Muscle layer of colon (tissue), 2 donors: ENCODE results near the gene N4BP2.

ENCODE experiments used
- H3K27ac ChIP-seq: one replicate; pipeline ENCODE4 v1.7.0; 2013; ENCODE audit warnings: low read depth, mild to moderate bottlenecking, low read length, moderate library complexity
- H3K27me3 ChIP-seq, 2 donors: one replicate each; pipeline ENCODE4 v1.7.0; 2013; ENCODE audit warnings: low read length in 2 of 2, mild to moderate bottlenecking in 2 of 2; ENCODE audit not compliant: insufficient read depth in 2 of 2, control insufficient read depth in 1 of 2
- H3K36me3 ChIP-seq: one replicate; pipeline ENCODE4 v1.7.0; 2013; ENCODE audit warnings: mild to moderate bottlenecking, low read length; ENCODE audit not compliant: insufficient read depth
- H3K4me1 ChIP-seq: one replicate; pipeline ENCODE4 v1.7.0; 2013; ENCODE audit warnings: mild to moderate bottlenecking, low read length; ENCODE audit not compliant: insufficient read depth
- H3K4me3 ChIP-seq, 2 donors: one replicate each; pipeline ENCODE4 v1.7.0; 2013; ENCODE audit warnings: low read length in 2 of 2, low read depth in 1 of 2, mild to moderate bottlenecking in 1 of 2, moderate library complexity in 1 of 2
- H3K9ac ChIP-seq: one replicate; pipeline ENCODE4 v1.7.0; 2013; ENCODE audit warnings: low read length
- H3K9me3 ChIP-seq: one replicate; pipeline ENCODE4 v1.7.0; 2013; ENCODE audit warnings: mild to moderate bottlenecking, low read length
- donor health status: abdominal sarcoma.
- donor health status: Adenocarcinoma of cecum.

N4BP2 gene

GRCh38 chr4:40194602-40195161, 138.0 kb downstream of the N4BP2 start:
- no peaks in the 10 kb centered on the region for H3K27me3 ChIP-seq

DNA sequence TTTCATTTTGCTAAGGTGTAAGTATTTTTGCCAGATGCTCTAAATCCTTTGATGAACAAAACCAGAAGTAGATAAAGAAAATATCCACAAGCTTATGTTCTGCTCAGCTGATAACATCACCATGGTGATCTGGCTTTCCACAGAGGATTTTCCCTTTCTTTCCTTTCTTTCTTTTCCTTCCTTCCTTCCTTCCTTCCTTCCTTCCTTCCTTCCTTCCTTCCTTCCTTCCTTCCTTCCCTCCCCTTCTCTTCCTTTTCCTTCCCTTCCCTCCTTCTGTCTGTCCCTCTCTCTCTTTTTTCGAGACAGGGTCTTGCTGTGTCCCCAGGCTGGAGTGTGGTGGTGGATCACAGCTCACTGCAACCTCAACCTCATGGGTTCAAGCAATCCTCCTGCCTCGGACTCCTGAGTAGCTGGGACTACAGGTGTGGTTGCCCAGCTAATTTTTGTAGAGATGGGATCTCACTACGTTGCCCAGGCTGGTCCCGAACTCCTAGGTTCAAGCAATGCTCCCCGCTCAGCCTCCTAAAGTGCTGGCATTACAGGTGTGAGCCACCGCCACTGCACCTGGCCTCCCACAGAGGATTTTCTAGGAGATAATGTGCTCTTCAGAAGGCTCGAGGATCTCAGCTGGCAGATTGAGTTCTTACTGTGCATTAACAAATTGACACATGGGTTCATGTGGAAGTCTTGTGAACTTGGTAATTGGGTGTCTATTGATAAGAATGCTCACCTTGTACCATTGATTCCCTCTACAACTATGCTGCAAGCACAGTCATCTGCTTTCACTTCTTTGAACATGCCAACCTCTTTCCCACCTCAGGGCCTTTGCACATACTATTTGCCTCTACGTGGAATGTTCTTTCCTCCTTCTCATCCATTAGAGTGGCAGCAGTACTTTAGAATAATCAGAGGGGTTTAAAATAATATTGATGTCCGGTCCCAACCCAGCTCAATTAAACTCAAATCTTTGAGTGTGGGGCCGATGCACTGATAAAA, 138.8 kb downstream of the N4BP2 start:
- H3K27me3 ChIP-seq, result no peaks in the 10 kb centered on the region
- H3K9ac ChIP-seq, result no peak overlapping the region
- no peak overlapping the region for H3K27ac ChIP-seq
- no peaks in the 10 kb centered on the region for H3K4me1 ChIP-seq
- no peak overlapping the region for H3K4me3 ChIP-seq
- no peaks in the 10 kb centered on the region for H3K36me3 ChIP-seq
- H3K9me3 ChIP-seq, result no peaks in the 10 kb centered on the region

More at GRCh38 chr4:40194602-40195161, 138.0 kb downstream of the N4BP2 start:
- Histone ChIP-seq H3K9me3 (no peaks in the 10 kb centered on the region), H3K27ac (no peak overlapping the region), H3K9ac (no peak overlapping the region), H3K36me3 (no peaks in the 10 kb centered on the region), H3K4me3 (no peak overlapping the region), H3K4me1 (no peaks in the 10 kb centered on the region)

GRCh38 chr4:40196272-40196671, 139.6 kb downstream of the N4BP2 start:
- Histone ChIP-seq H3K9ac (no peak overlapping the region), H3K4me3 (no peak overlapping the region), H3K27ac (no peak overlapping the region)

DNA sequence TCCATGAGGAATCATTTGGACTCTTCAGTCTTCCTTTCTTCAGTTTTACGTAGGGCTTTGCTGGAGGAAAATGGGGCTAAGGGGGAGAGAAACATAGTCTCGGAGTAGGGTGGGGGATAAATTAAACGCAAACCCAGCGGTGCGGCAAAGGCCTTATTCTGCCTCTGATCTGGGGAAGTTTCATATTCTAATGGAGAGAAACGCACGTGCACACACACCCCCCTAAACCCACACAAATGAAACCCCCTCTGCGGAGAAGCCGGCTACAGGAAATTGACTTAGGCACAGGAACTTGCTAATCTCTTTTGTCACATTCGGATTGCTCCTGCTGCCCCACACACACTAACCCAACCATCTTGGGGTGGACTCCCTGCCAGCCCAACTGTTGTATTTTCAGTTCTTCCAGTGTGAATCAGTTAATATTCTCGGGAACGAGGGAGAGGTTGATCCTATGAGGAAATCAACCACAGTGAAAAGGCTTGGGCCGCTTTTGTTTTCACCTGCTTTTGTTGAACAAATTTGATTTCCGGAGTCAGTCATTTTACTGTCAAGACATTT, 140.2 kb downstream of the N4BP2 start, which contains the start of gene RHOH:
TSS of gene RHOH (plus strand) at position 308 of the 558 bp plus-strand sequence. CDS start 46,356 bp downstream, outside the sequence.
- Histone ChIP-seq H3K27ac (no peak within 1 kb of the TSS), H3K36me3 (no peaks in the 10 kb centered on the region), H3K4me1 (no peaks in the 10 kb centered on the region), H3K9ac (no peak within 1 kb of the TSS), H3K9me3 (no peaks in the 10 kb centered on the region), H3K27me3 (no peaks in the 10 kb centered on the region), H3K4me3 (no peak within 1 kb of the TSS)

More at GRCh38 chr4:40196272-40196671, 139.6 kb downstream of the N4BP2 start:
- no peaks in the 10 kb centered on the region for H3K27me3 ChIP-seq
- no peaks in the 10 kb centered on the region for H3K9me3 ChIP-seq
- no peaks in the 10 kb centered on the region for H3K36me3 ChIP-seq
- H3K4me1 ChIP-seq, result no peaks in the 10 kb centered on the region

DNA sequence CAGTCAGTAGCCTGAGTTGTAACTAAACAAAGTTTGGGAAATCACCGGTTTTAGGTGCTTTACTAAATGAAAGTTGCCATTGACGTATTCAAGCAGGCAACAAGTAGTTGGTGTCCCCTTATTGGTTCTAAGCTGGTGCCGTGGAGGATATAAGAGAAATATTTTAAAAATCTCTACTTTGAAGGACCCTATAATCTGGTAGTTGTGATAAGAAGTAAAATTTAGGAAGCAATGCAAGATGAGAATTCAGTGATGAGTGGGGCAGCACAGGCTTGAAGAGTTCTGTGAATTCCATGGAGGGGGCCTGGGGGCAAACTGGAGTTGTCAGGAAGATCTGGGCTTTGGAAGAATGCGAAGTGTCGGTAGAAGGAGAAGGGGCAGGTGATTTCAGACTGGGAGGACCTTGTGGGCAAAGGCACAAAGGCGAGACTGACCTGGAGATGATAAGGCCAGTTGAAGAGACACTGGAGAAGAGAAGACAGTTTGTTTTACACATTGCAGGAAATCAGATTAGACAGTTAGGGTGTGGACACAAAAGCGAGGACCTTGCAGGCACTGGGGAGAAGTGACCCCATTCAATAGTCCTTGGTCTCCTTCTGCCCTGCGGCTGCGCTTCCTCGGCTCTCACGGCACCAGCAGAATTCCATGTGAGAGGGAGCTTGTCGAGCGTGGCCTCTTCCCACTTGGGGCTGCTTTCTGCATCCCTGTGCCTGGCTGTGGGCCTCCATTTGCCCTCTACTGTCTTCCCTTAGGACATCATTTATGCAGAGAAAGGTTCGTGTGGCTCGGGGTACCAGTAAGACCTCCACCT, 141.4 kb downstream of the N4BP2 start:
- no peak overlapping the region for H3K27ac ChIP-seq
- no peaks in the 10 kb centered on the region for H3K4me1 ChIP-seq
- H3K9ac ChIP-seq, result no peak overlapping the region
- H3K4me3 ChIP-seq, result no peak overlapping the region
- H3K9me3 ChIP-seq, result no peaks in the 10 kb centered on the region
- no peaks in the 10 kb centered on the region for H3K36me3 ChIP-seq
- no peaks in the 10 kb centered on the region for H3K27me3 ChIP-seq

- Histone ChIP-seq H3K9ac (no peak overlapping the region), H3K4me1 (no peaks in the 10 kb centered on the region), H3K27ac (no peak overlapping the region), H3K4me3 (no peak overlapping the region), H3K27me3 (no peaks in the 10 kb centered on the region), H3K9me3 (no peaks in the 10 kb centered on the region), H3K36me3 (no peaks in the 10 kb centered on the region)
These were observed 142.6 kb downstream of the N4BP2 start for GRCh38 chr4:40199179-40199670.

DNA sequence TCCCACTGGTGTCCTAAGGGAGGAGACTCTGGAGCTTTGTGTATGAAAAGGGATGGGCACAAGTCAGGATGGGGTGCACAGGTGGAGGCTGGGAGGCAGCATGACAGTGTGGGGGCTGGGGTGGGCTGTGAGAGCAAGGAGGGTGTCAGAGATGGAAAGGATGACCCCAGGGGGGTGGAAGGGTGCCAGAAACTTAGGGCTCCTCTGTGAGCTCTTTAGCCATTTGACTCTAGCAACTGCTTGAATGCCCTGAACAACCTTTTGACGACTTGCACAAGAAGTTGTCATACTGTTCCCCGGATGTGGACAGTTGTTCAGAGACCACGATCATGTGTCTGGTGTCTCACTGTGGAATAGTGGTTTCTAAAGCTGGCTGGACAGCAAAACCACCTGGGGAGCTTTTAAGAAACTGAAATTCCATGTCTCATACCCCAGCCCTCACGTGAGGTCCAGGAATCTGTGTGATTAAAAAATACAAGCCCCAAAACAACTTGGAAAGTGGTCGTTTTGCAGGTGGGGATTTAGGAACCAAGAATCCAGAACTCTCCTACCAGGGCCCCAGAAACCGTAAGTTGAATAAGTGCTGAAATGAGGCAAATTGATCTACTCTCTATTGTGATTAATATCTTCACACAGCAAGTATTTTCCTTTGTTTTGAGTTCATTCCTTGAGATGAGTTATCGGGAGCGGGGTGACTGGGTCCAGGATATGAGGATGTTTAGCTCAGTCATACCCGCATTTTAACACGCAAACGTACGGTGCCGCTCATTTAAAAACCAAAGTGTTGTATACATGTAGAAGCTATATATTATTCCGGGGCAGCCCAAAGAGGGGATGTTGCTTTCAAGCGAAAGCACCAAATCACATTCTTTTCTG, 143.6 kb downstream of the N4BP2 start:
- H3K36me3 ChIP-seq, result no peaks in the 10 kb centered on the region

GRCh38 chr4:40200875-40201801, 144.5 kb downstream of the N4BP2 start:
- Histone ChIP-seq H3K9ac (no peak overlapping the region), H3K27me3 (no peaks in the 10 kb centered on the region), H3K27ac (no peak overlapping the region), H3K9me3 (no peaks in the 10 kb centered on the region), H3K36me3 (no peaks in the 10 kb centered on the region), H3K4me1 (no peaks in the 10 kb centered on the region), H3K4me3 (no peak overlapping the region)

More for the DNA sequence above, 143.6 kb downstream of the N4BP2 start:
- Histone ChIP-seq H3K27ac (no peak overlapping the region), H3K4me3 (no peak overlapping the region), H3K9ac (no peak overlapping the region), H3K27me3 (no peaks in the 10 kb centered on the region), H3K4me1 (no peaks in the 10 kb centered on the region), H3K9me3 (no peaks in the 10 kb centered on the region)

- Histone ChIP-seq H3K9ac (no peak overlapping the region), H3K36me3 (no peaks in the 10 kb centered on the region), H3K4me3 (no peak overlapping the region), H3K4me1 (no peaks in the 10 kb centered on the region), H3K27ac (no peak overlapping the region), H3K27me3 (no peaks in the 10 kb centered on the region), H3K9me3 (no peaks in the 10 kb centered on the region)
These were observed 145.2 kb downstream of the N4BP2 start for GRCh38 chr4:40201898-40202297.
